Measurements from ENCODE around the gene MKRN1.

- TF ChIP-seq CTCF (IDR thresholded peaks at IDR 0.05) (peak; percentile 47 to 85 (median 75)), POLR2A (IDR thresholded peaks at IDR 0.05) (no peak)
These were observed 38.5 kb upstream of the MKRN1 start for GRCh38 chr7:140517546-140518369.

All from thyroid gland (tissue), 4 donors.